SK-N-SH (cell line): ENCODE measurements around the gene PDGFA. TPM values are rescaled to one million over a fixed set of nuclear protein-coding genes. Genes with fewer than 3 reads are reported as not detected.
A peak's percentile ranks its signal among the peaks of the same experiment; 100 is the strongest.

Source experiments
- CTCF ChIA-PET: fragments of 300-600, 350-600 bp; formaldehyde crosslinking; extraction: SDS; loops from one replicate; lab custom pipeline; 2021; lab: Yijun Ruan, JAX
- POLR2A ChIA-PET: fragments of 350-600 bp; sonication (Branson Sonifier 250); formaldehyde crosslinking; extraction: SDS; loops from one replicate; lab custom pipeline; 2020; ENCODE audit warnings: antibody characterized with exemption, inconsistent platforms; lab: Yijun Ruan, JAX
- DNase-seq: peaks from one replicate; pipeline ENCODE4 v3.0.0; 2012
- H2AFZ ChIP-seq: fragments of 200-600 bp; sonication (generic); 2 replicates; pipeline ENCODE4 v1.8.1; 2016; ENCODE audit warnings: antibody characterized with exemption, mild to moderate bottlenecking, low read depth
- H3F3A ChIP-seq: fragments of 200-600 bp; sonication (generic); replicated peaks from 2 replicates; pipeline ENCODE3; 2016; ENCODE audit warnings: antibody characterized with exemption, mild to moderate bottlenecking; ENCODE audit not compliant: insufficient read depth
- H3K27ac ChIP-seq, 2 experiments: fragments of 200-500 bp in 1 of 2; fragments of 200-600 bp in 1 of 2; sonication (Bioruptor generic) in 1 of 2; sonication (generic), shearing (Covaris generic) in 1 of 2; 2 replicates each; pipeline versions ENCODE4 v1.5.1 to v1.6.1; 2014 to 2016; ENCODE audit warnings: low read depth in 2 of 2, inconsistent platforms in 1 of 2, low read length in 1 of 2, mild to moderate bottlenecking in 1 of 2, mixed read lengths in 1 of 2
- H3K27me3 ChIP-seq: fragments of 200-600 bp; sonication (generic), shearing (Covaris generic); 2 replicates; pipeline ENCODE4 v1.6.1; 2016; ENCODE audit warnings: mixed run types; ENCODE audit not compliant: insufficient read depth
- H3K36me3 ChIP-seq, 2 experiments: fragments of 200-500 bp in 1 of 2; fragments of 200-600 bp in 1 of 2; sonication (Bioruptor generic) in 1 of 2; sonication (generic) in 1 of 2; replicated peaks in 1 of 2; 2 replicates each; pipeline versions ENCODE3 to v1.5.1; 2014 to 2016; ENCODE audit warnings: low read length in 1 of 2, mild to moderate bottlenecking in 1 of 2; ENCODE audit not compliant: insufficient read depth in 2 of 2, control insufficient read depth in 1 of 2
- H3K4me1 ChIP-seq, 2 experiments: fragments of 200-500 bp in 1 of 2; fragments of 200-600 bp in 1 of 2; sonication (Bioruptor generic) in 1 of 2; sonication (generic), shearing (Covaris generic) in 1 of 2; 2 replicates each; pipeline versions ENCODE4 v1.5.1 to v1.6.1; 2014 to 2016; ENCODE audit warnings: low read depth in 1 of 2, low read length in 1 of 2, mixed run types in 1 of 2; ENCODE audit not compliant: insufficient read depth in 2 of 2, control insufficient read depth in 1 of 2
- H3K4me2 ChIP-seq: fragments of 200-600 bp; sonication (generic), shearing (Covaris generic); 2 replicates; pipeline ENCODE4 v1.6.1; 2017; ENCODE audit warnings: mixed run types
- H3K4me3 ChIP-seq, 2 experiments: fragments of 200-500 bp in 1 of 2; fragments of 200-600 bp in 1 of 2; sonication (Bioruptor generic) in 1 of 2; sonication (generic), shearing (Covaris generic) in 1 of 2; 2 replicates each; pipeline versions ENCODE4 v1.5.1 to v1.8.1; 2014 to 2016; ENCODE audit warnings: low read depth in 2 of 2, inconsistent platforms in 1 of 2, low read length in 1 of 2, mild to moderate bottlenecking in 1 of 2, mixed read lengths in 1 of 2, moderate library complexity in 1 of 2
- H3K79me2 ChIP-seq: fragments of 200-600 bp; sonication (generic); 2 replicates; pipeline ENCODE4 v1.8.1; 2017; ENCODE audit warnings: mild to moderate bottlenecking; ENCODE audit not compliant: insufficient read depth
- H3K9ac ChIP-seq: fragments of 200-600 bp; sonication (generic); 2 replicates; pipeline ENCODE4 v1.6.1; 2017; ENCODE audit warnings: mixed run types
- H3K9me2 ChIP-seq: fragments of 200-600 bp; sonication (generic); 2 replicates; pipeline ENCODE4 v1.6.1; 2017; ENCODE audit warnings: mixed run types
- H3K9me3 ChIP-seq: fragments of 200-600 bp; sonication (generic); 2 replicates; pipeline ENCODE4 v1.6.1; 2017; ENCODE audit warnings: mixed run types, mild to moderate bottlenecking, moderate library complexity
- H4K20me1 ChIP-seq: fragments of 200-600 bp; sonication (generic); 2 replicates; pipeline ENCODE4 v1.6.1; 2017; ENCODE audit warnings: mild to moderate bottlenecking, mixed run types; ENCODE audit not compliant: insufficient read depth
- CHD2 ChIP-seq: fragments of 150-350 bp; IDR thresholded peaks from 2 replicates; pipeline ENCODE4 v1.6.1; 2018; ENCODE audit warnings: low read length; ENCODE audit not compliant: partially characterized antibody
- ELF1 ChIP-seq: IDR thresholded peaks from 2 replicates; pipeline ENCODE4 v1.4.0; 2012
- EZH2phosphoT487 ChIP-seq: fragments of 200-600 bp; sonication (generic); IDR thresholded peaks from 2 replicates; pipeline ENCODE4 v1.6.1; 2017; ENCODE audit warnings: low read depth, mixed run types, mild to moderate bottlenecking, antibody characterized with exemption, moderate library complexity, borderline replicate concordance
- FOSL2 ChIP-seq: IDR thresholded peaks from 2 replicates; pipeline ENCODE4 v1.4.0; 2012; ENCODE audit warnings: low read depth, mild to moderate bottlenecking, moderate library complexity, borderline replicate concordance
- JUND ChIP-seq: IDR thresholded peaks from 2 replicates; pipeline ENCODE4 v1.4.0; 2012
- NFIC ChIP-seq: IDR thresholded peaks from 2 replicates; pipeline ENCODE4 v1.4.0; 2012; ENCODE audit warnings: borderline replicate concordance
- NRF1 ChIP-seq: IDR thresholded peaks from 2 replicates; pipeline ENCODE4 v1.6.1; 2012; ENCODE audit warnings: low read depth, mild to moderate bottlenecking, low read length
- POLR2AphosphoS5 ChIP-seq: IDR thresholded peaks from 2 replicates; pipeline ENCODE4 v1.6.1; 2012; ENCODE audit warnings: low read depth, low read length
- RAD21 ChIP-seq: IDR thresholded peaks from 2 replicates; pipeline ENCODE4 v1.6.1; 2012; ENCODE audit warnings: mild to moderate bottlenecking, low read length
- RCOR1 ChIP-seq: fragments of 150-350 bp; IDR thresholded peaks from 2 replicates; pipeline ENCODE4 v1.6.1; 2017; ENCODE audit warnings: antibody characterized with exemption, low read length
- RXRA ChIP-seq: IDR thresholded peaks from 2 replicates; pipeline ENCODE4 v1.4.0; 2012; ENCODE audit warnings: low read depth, mild to moderate bottlenecking, borderline replicate concordance
- SIN3A ChIP-seq: IDR thresholded peaks from 2 replicates; pipeline ENCODE4 v1.6.1; 2012; ENCODE audit warnings: low read depth, mild to moderate bottlenecking, low read length, moderate library complexity, borderline replicate concordance
- TCF12 ChIP-seq: IDR thresholded peaks from 2 replicates; pipeline ENCODE4 v1.4.0; 2012
- YY1 ChIP-seq: IDR thresholded peaks from 2 replicates; pipeline ENCODE4 v1.4.0; 2012; ENCODE audit warnings: low read depth, mild to moderate bottlenecking
- WGBS: methylation state at CpG from one replicate; pipeline ENCODE4 v1.1.6; 2017; ENCODE audit warnings: low lambda C conversion rate; 5-methylcytosine and 5-hydroxymethylcytosine counted together
- polyA plus RNA-seq, 3 experiments: library from polyadenylated mRNA; depleted of rRNA; stranded (reverse); fragments of >200 nt; gene quantifications; 2 replicates each; pipeline ENCODE4 v1.2.3, GENCODE V29; 2012
- TF ChIP-seq, protein P1 (sequence below): fragments of 200-600 bp; sonication (generic); IDR thresholded peaks from 2 replicates; pipeline ENCODE4 v1.6.1; 2017; ENCODE audit warnings: antibody characterized with exemption, mild to moderate bottlenecking, moderate library complexity
- TF ChIP-seq, protein P2 (sequence below): fragments of 150-350 bp; IDR thresholded peaks from 2 replicates; pipeline ENCODE4 v1.6.1; 2017; ENCODE audit warnings: antibody characterized with exemption, low read length, low read depth, borderline replicate concordance
- TF ChIP-seq, protein P3 (sequence below): fragments of 150-350 bp; IDR thresholded peaks from 2 replicates; pipeline ENCODE4 v1.6.1; 2016; ENCODE audit warnings: mild to moderate bottlenecking, low read depth, low read length
- TF ChIP-seq, protein P4 (sequence below): IDR thresholded peaks from 2 replicates; pipeline ENCODE4 v1.4.0; 2012; ENCODE audit warnings: low read depth, borderline replicate concordance

Gene PDGFA
- polyA plus RNA-seq, 1 of the 3 experiments (the other 2 are of a cell fraction): 18.9 TPM

DNA sequence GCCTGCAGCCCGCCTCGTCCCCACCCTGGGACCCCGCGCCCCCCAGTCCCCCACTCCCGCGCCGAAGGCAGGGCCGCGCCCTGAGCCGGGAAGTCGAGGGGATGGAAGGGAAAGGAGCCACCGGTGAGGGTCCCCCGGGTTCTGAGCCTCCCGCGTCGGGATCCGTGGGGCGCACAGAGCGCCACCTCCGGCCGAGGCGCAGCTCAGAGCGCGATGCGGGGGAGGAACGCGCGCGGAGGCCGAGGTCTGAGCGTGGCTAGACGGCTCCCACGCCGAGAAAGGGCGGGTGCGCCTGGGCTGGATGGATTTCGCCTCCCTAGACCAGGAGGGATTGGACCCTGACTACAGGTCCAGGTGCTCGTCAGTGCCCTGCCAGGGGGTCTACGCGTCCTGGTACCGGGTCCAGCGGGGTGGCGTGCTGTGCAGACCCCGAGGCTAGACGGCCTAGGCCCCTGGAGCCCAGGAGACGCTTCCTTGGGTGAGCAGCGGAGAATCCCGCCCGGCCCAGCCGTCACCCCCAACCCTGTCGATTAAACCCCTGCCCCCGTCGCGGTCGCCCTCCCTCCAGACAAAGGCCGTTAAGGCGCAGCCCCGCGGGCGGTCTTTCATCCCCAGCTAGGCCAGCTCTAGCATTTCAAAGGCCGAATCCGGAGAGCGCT lies 986 bp upstream of the PDGFA start:
- Histone ChIP-seq H4K20me1 (peaks cover 18% of the 10 kb centered on the region), H3K4me1 (peaks cover 4 to 11% of the 10 kb centered on the region in 2 experiments; a peak in 3 of 4 replicates), H3K27ac (peak overlapping the region in 1 of 2 experiments; percentile 68; a peak in 2 of 4 replicates), H3K9me2 (no peaks in the 10 kb centered on the region), H3K9me3 (no peaks in the 10 kb centered on the region), H3K4me2 (peak overlapping the region; percentile 100)
- ChIA-PET CTCF (interaction anchor here (1.1 to 1.5 kb wide), 2 partner anchors 9 to 17 kb away, joined by 4 to 8 read pairs; no protein-coding TSS in a partner anchor), POLR2A (interaction anchor here (0.9 kb wide), 1 partner anchor 40 kb away, joined by 3 read pairs; no protein-coding TSS in a partner anchor)
- WGBS: 10% methylated on average over 24 of the region's 63 CpGs
- no peak for DNase-seq
- TF ChIP-seq CHD2 (no peak), RCOR1 (no peak), NFIC (no peak), FOSL2 (no peak)
- TF ChIP-seq, protein P1, sequence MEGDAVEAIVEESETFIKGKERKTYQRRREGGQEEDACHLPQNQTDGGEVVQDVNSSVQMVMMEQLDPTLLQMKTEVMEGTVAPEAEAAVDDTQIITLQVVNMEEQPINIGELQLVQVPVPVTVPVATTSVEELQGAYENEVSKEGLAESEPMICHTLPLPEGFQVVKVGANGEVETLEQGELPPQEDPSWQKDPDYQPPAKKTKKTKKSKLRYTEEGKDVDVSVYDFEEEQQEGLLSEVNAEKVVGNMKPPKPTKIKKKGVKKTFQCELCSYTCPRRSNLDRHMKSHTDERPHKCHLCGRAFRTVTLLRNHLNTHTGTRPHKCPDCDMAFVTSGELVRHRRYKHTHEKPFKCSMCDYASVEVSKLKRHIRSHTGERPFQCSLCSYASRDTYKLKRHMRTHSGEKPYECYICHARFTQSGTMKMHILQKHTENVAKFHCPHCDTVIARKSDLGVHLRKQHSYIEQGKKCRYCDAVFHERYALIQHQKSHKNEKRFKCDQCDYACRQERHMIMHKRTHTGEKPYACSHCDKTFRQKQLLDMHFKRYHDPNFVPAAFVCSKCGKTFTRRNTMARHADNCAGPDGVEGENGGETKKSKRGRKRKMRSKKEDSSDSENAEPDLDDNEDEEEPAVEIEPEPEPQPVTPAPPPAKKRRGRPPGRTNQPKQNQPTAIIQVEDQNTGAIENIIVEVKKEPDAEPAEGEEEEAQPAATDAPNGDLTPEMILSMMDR: peak; percentile 36
- TF ChIP-seq, protein P2, sequence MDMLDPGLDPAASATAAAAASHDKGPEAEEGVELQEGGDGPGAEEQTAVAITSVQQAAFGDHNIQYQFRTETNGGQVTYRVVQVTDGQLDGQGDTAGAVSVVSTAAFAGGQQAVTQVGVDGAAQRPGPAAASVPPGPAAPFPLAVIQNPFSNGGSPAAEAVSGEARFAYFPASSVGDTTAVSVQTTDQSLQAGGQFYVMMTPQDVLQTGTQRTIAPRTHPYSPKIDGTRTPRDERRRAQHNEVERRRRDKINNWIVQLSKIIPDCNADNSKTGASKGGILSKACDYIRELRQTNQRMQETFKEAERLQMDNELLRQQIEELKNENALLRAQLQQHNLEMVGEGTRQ: no peak
- TF ChIP-seq, protein P3, sequence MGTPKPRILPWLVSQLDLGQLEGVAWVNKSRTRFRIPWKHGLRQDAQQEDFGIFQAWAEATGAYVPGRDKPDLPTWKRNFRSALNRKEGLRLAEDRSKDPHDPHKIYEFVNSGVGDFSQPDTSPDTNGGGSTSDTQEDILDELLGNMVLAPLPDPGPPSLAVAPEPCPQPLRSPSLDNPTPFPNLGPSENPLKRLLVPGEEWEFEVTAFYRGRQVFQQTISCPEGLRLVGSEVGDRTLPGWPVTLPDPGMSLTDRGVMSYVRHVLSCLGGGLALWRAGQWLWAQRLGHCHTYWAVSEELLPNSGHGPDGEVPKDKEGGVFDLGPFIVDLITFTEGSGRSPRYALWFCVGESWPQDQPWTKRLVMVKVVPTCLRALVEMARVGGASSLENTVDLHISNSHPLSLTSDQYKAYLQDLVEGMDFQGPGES: no peak
- TF ChIP-seq, all 33 proteins: peak for 1
- no peak overlapping the region for H2AFZ ChIP-seq
- no peaks in the 10 kb centered on the region for H3K27me3 ChIP-seq
- H3K36me3 ChIP-seq: no peaks in the 10 kb centered on the region
- peaks cover 34% of the 10 kb centered on the region for H3K79me2 ChIP-seq
- H3K9ac ChIP-seq: peak overlapping the region; percentile 74
- peaks cover under 1% of the 10 kb centered on the region for H3F3A ChIP-seq
- peak overlapping the region; percentile 66 to 67; a peak in 3 of 4 replicates for H3K4me3 ChIP-seq

DNA sequence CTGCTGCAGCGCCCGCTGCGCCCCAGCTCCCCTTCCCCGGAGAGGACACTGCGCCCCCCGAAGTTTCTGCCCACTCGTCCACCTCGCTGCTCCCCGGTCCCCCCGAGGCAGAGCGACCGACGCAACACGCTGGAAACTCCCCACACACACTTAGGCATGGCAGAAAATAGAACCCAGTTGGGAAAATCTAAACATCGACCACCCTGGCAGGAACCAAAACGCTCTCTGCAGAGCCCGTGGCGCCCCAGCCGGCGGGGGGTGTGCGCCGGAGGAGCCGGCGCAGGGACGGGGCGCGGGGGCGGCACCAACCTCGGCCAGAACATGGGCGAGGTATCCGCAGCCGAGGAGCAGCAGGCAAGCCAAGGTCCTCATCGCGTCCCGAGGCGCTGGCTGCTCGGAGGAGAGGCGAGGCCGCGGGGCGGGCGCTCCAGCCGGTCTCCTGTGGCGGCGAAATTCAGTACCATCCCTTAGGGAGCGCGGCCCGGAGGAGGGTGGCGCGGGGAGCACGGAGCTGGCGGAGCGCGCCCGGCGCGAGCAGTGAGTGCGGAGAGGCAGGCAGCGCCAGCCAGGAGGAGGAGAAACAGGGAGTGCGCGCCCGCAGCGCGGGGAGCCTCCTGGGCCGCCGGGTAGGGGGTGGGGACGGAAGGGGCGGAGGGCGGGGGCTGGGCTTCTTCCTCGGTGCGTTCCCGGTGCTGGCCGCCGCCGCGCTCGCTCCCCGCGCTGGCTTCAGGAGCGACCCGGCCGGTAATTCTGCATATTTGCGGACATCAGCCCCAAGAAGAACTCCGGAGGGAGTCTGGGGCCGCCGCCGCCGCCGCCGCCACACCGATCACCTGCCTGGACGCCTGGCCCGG lies 789 bp downstream of the PDGFA start:
- Histone ChIP-seq H3K4me1 (peaks cover 4 to 28% of the 10 kb centered on the region in 2 experiments; a peak in 3 of 4 replicates), H3K9ac (peak overlapping the region; percentile 91), H3K9me3 (no peaks in the 10 kb centered on the region), H3F3A (peaks cover 18% of the 10 kb centered on the region), H4K20me1 (peaks cover 31% of the 10 kb centered on the region), H3K36me3 (no peaks in the 10 kb centered on the region), H3K27ac (peak overlapping the region in 1 of 2 experiments; percentile 70; a peak in 2 of 4 replicates), H3K9me2 (no peaks in the 10 kb centered on the region), H3K27me3 (no peaks in the 10 kb centered on the region), H3K4me2 (peak overlapping the region; percentile 96), H2AFZ (no peak overlapping the region), H3K4me3 (peak overlapping the region; percentile 67 to 100), H3K79me2 (peaks cover 52% of the 10 kb centered on the region)
- DNase-seq: peak; percentile 85
- ChIA-PET POLR2A (no interaction called here), CTCF (interaction anchor here (1.1 to 1.4 kb wide), 2 partner anchors 17 to 47 kb away, joined by 3 to 4 read pairs; no protein-coding TSS in a partner anchor)
- WGBS: 2% methylated on average over 60 of the region's 93 CpGs
- TF ChIP-seq RAD21 (no peak), JUND (no peak), YY1 (no peak), ELF1 (no peak), RXRA (no peak), POLR2AphosphoS5 (0 out of 2 replicates have a peak, but pooled peaks have one; percentile 38), TCF12 (no peak), NRF1 (no peak), EZH2phosphoT487 (no peak), SIN3A (peak; percentile 54; the same call in 1 of the 2 replicates)
- TF ChIP-seq, protein P2: no peak
- TF ChIP-seq, protein P4, sequence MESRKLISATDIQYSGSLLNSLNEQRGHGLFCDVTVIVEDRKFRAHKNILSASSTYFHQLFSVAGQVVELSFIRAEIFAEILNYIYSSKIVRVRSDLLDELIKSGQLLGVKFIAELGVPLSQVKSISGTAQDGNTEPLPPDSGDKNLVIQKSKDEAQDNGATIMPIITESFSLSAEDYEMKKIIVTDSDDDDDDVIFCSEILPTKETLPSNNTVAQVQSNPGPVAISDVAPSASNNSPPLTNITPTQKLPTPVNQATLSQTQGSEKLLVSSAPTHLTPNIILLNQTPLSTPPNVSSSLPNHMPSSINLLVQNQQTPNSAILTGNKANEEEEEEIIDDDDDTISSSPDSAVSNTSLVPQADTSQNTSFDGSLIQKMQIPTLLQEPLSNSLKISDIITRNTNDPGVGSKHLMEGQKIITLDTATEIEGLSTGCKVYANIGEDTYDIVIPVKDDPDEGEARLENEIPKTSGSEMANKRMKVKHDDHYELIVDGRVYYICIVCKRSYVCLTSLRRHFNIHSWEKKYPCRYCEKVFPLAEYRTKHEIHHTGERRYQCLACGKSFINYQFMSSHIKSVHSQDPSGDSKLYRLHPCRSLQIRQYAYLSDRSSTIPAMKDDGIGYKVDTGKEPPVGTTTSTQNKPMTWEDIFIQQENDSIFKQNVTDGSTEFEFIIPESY: no peak
